Testis (tissue), 3 donors: Measurements from ENCODE around the gene NUDCD3. TPM values are rescaled to one million over a fixed set of nuclear protein-coding genes. Genes with fewer than 3 reads are reported as not detected.

Source experiments
- DNase-seq: peaks from one replicate; pipeline ENCODE4 v3.0.0-alpha.2; 2019
- H3K27ac ChIP-seq, 2 donors: fragments of 200-600 bp; sonication (generic); one replicate each; pipeline ENCODE4 v1.5.1; 2019
- H3K27me3 ChIP-seq: fragments of 200-600 bp; sonication (generic); one replicate; pipeline ENCODE4 v1.5.1; 2019
- H3K36me3 ChIP-seq: fragments of 200-600 bp; sonication (generic); one replicate; pipeline ENCODE4 v1.5.1; 2017; ENCODE audit warnings: low read depth; ENCODE audit errors: missing control alignments
- H3K4me1 ChIP-seq: fragments of 200-600 bp; sonication (generic); one replicate; pipeline ENCODE4 v1.5.1; 2019
- H3K4me3 ChIP-seq, 2 donors: fragments of 200-600 bp; sonication (generic); one replicate each; pipeline ENCODE4 v1.5.1; 2017 to 2019
- H3K9me3 ChIP-seq: fragments of 200-600 bp; sonication (generic); one replicate; pipeline ENCODE4 v1.5.1; 2017
- CTCF ChIP-seq, 3 experiments: fragments of 450-650 bp in 2 of 3; fragments of 200-600 bp in 1 of 3; sonication (generic) in 1 of 3; IDR thresholded peaks; one replicate each; pipeline ENCODE4 v1.5.1; 2016 to 2019; ENCODE audit warnings: antibody characterized with exemption in 3 of 3, mild to moderate bottlenecking in 2 of 3, moderate library complexity in 1 of 3
- POLR2A ChIP-seq: fragments of 450-650 bp; IDR thresholded peaks from one replicate; pipeline ENCODE4 v1.6.1; 2017; ENCODE audit warnings: antibody characterized with exemption, mild to moderate bottlenecking, moderate library complexity
- WGBS, 2 donors: methylation state at CpG; one replicate each; pipeline ENCODE4 v1.1.5; 2018; 5-methylcytosine and 5-hydroxymethylcytosine counted together
- intact Hi-C: fragments of 100-400 bp; cut with DNase I; formaldehyde crosslinking; loops from one replicate; pipeline ENCODE4 v1.15.1; 2023; ENCODE audit warnings: low total_unique reads
- polyA plus RNA-seq: library from polyadenylated mRNA; stranded (reverse); fragments of 350-450 nt; fragmentation: Illumina TruSeq; extraction: RNeasy Lipid Tissue Mini Kit (QIAGEN cat#74804); gene quantifications from one replicate; pipeline ENCODE4 v1.2.3, GENCODE V29; 2014; ENCODE audit warnings: low read depth, low replicate concordance; ENCODE audit not compliant: insufficient read depth
- total RNA-seq, 2 donors: library from RNA; depleted of rRNA; stranded (reverse); fragments of >200 nt; gene quantifications; one replicate each; pipeline ENCODE4 v1.2.3, GENCODE V29; 2016

NUDCD3 gene
- total and polyA plus RNA-seq, 3 donors from 2014 or later: 50.6 to 112 (median 54.6) TPM

GRCh38 chr7:44396931-44397545 is 93.4 kb downstream of the NUDCD3 start:
- TF ChIP-seq POLR2A (no peak), CTCF (IDR thresholded peaks at IDR 0.05) (no peak)
- H3K36me3 ChIP-seq: no peaks in the 10 kb centered on the region
- H3K27ac ChIP-seq: no peak overlapping the region
- no peaks in the 10 kb centered on the region for H3K4me1 ChIP-seq
- H3K9me3 ChIP-seq: no peaks in the 10 kb centered on the region
- H3K4me3 ChIP-seq: no peak overlapping the region
- DNase-seq: peak; percentile 12
- WGBS, 2 donors: 86 to 92% methylated on average over 8 of the region's 8 CpGs
- intact Hi-C loops: no loop called here
- H3K27me3 ChIP-seq: no peaks in the 10 kb centered on the region

GRCh38 chr7:44396496-44396895 is 94.0 kb downstream of the NUDCD3 start:
- no peak for DNase-seq
- no peaks in the 10 kb centered on the region for H3K27me3 ChIP-seq
- TF ChIP-seq POLR2A: no peak
- TF ChIP-seq CTCF (IDR thresholded peaks at IDR 0.05): no peak
- WGBS, 2 donors: 95% methylated on average over 3 of the region's 3 CpGs
- no peaks in the 10 kb centered on the region for H3K4me1 ChIP-seq
- H3K27ac ChIP-seq: no peak overlapping the region
- H3K36me3 ChIP-seq: no peaks in the 10 kb centered on the region
- H3K4me3 ChIP-seq: no peak overlapping the region
- intact Hi-C loops: no loop called here
- H3K9me3 ChIP-seq: no peaks in the 10 kb centered on the region

DNA sequence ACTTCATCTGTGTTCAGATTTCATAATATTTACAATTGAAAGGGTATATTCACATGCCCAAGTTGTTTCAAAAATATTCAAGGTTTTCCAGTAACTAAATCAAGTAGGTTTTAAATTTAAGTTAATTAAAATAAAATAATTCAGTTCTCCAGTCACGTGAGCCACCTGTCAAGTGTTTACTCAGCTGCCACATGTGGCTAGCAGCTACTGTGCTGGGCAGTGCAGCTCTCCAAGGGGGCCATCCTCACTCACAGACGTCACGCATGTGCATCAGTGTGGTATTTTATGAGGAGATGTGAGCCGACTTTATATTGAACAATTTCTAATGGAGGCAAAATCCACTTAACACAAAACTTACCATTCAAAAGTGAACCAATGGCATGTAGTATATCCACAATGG is 95.4 kb downstream of the NUDCD3 start:
- no peaks in the 10 kb centered on the region for H3K9me3 ChIP-seq
- intact Hi-C loops: no loop called here
- TF ChIP-seq POLR2A (no peak), CTCF (IDR thresholded peaks at IDR 0.05) (no peak)
- H3K27ac ChIP-seq: no peak overlapping the region
- no peaks in the 10 kb centered on the region for H3K36me3 ChIP-seq
- no peak overlapping the region for H3K4me3 ChIP-seq
- no peaks in the 10 kb centered on the region for H3K4me1 ChIP-seq
- H3K27me3 ChIP-seq: no peaks in the 10 kb centered on the region
- DNase-seq: no peak
- WGBS, 2 donors: 84 to 87% methylated on average over 4 of the region's 4 CpGs

DNA sequence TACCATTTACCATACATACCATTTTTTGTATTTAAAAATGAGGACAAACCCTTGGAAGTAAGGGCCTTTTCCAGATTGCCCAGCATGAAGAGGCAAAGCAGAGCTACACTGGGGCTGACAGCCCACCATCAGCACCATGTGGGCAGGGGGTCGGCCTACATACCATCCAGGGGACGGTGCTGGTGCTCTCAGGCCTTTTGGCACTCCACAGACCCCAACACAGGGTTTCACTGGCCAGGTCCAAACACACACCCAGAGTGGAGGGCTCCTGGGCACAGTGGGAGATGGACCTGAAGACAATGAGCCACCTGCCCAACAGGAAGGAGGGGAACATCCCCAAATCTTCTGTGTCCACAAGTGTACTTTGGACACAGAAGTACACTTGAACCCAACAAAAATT is 95.8 kb downstream of the NUDCD3 start:
- Histone ChIP-seq H3K4me3 (no peak overlapping the region), H3K9me3 (no peaks in the 10 kb centered on the region), H3K27ac (no peak overlapping the region), H3K36me3 (no peaks in the 10 kb centered on the region), H3K4me1 (no peaks in the 10 kb centered on the region), H3K27me3 (no peaks in the 10 kb centered on the region)
- intact Hi-C loops: no loop called here
- TF ChIP-seq CTCF (IDR thresholded peaks at IDR 0.05): no peak
- TF ChIP-seq POLR2A: no peak
- WGBS, 2 donors: 93 to 95% methylated on average over 2 of the region's 2 CpGs
- DNase-seq: peak; percentile 5

- intact Hi-C loops: no loop called here
- Histone ChIP-seq H3K4me1 (no peaks in the 10 kb centered on the region), H3K9me3 (no peaks in the 10 kb centered on the region), H3K27ac (no peak overlapping the region), H3K4me3 (no peak overlapping the region), H3K36me3 (no peaks in the 10 kb centered on the region), H3K27me3 (no peaks in the 10 kb centered on the region)
- 91 to 96% methylated on average over 6 of the region's 6 CpGs for WGBS, 2 donors
- TF ChIP-seq CTCF (IDR thresholded peaks at IDR 0.05) (no peak), POLR2A (no peak)
- DNase-seq: no peak
These were observed 96.4 kb downstream of the NUDCD3 start for GRCh38 chr7:44394112-44394447.
